T47D (cell line): ENCODE data around the gene CIAO2B.

Source experiments
- DNase-seq, 2 experiments: peaks; one replicate each; pipeline versions ENCODE4 v3.0.0 to v3.0.0-alpha.2; 2011 to 2012; ENCODE audit warnings: low read depth in 1 of 2, low spot score in 1 of 2
- JUND ChIP-seq: IDR thresholded peaks from 2 replicates; pipeline ENCODE4 v1.6.1; 2012; ENCODE audit warnings: low read depth
- in situ Hi-C: cut with HindIII; loops from 2 replicates; pipeline ENCODE4 v1.10.0; 2016; ENCODE audit warnings: low sequenced_read_pairs, low pct_unique_long_range_greater_than_20kb

CIAO2B gene

DNA sequence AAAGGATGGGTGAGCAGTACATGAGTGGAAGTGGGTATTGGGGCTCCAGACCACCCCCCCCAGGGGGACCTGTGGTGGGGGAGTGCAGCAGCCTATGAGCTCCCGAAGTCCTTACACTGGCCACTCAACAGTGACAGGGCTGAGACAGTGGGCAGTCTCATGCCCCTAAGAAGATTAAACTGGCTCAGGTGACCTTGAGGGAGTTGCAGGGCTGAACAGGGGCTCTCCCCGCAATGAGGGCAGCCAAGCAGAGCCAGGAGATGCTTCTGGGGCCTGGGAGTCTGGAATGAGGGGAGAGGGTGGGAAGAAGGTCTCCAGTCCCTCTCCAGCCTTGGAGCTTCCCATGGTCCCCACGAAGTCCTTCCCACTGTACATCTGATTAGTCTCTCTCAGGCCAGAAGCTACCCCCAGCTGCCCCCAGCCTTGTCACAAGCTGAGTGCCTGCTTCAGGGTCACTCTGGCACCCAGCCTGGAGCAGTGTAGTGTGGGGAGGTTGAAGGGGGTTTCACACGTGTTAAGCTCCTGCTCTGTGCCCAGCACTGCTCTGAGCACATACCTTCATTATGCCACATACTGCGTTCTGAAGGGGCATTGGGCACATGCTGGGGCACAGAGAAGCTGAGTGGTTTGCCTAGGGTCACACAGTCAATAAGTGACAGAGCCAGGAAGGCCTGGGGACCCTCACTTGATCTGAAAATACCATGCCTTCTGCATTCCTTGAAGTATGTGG is 14.5 kb downstream of the CIAO2B start:
- TF ChIP-seq JUND, result no peak
- DNase-seq, result no peak
- in situ Hi-C loops, result no loop called here

DNA sequence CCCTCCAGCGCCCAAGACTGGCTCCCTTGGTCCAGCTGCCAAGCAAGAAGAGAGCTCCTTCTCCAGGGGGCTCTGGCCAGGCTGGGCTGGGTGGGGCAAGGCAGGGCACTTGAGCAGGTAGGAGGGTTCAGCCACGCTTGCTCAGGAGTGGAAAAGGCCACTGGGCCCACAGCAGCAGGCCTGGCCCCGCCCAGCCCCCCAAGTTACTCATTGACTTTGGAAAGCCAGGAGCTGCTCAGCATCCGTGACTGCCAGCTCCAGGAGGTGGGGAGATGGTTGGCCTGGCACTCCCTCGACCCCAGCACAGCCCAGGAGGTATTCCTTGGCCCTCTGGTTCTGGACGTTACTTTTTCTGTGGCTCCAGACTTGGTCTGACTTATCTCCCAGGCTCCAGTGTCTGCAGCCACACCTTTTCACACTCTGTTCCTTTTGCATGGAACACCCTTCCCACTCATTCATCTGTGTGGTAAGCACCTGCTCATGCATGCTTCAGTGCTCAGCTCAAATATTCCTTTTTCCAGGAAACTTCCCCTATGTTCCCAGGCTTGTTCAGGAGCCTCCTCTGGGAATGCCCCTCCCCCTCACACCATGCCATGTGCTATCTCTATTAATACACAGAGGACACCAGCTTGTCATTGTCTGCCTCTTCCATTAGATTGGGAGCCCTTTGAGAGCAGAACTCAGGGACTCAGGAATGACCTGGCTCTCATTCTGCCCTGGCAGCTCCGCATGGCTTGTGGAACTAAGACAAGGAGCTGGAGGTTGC is 15.2 kb downstream of the CIAO2B start, which contains the start of gene CDH16:
TSS of gene CDH16 (minus strand) at position 83 of the 766 bp plus-strand sequence. CDS start 820 bp downstream, outside the sequence.
- in situ Hi-C loops, result no loop called here
- no peak for DNase-seq
- no peak for TF ChIP-seq JUND

DNA sequence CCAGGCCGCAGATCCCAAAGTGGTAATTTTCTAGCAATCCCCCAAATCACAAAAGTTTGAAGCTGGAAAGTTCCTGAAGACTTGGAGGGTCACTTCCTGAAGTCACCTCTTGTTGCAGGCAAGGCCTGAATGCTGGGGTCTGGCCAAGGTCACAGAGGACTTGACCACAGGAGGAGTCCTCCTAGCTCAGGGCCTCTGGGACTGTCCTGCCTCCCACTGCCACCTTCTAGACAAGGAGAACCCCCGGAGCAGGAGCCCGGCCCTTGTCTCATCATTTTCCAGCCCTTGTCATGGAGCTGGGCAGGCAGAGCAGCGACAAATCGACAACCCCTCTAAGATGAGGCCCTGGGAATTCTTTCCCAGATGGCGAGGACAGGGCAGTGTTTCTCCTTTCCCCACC is 15.8 kb downstream of the CIAO2B start:
- no peak for DNase-seq

DNA sequence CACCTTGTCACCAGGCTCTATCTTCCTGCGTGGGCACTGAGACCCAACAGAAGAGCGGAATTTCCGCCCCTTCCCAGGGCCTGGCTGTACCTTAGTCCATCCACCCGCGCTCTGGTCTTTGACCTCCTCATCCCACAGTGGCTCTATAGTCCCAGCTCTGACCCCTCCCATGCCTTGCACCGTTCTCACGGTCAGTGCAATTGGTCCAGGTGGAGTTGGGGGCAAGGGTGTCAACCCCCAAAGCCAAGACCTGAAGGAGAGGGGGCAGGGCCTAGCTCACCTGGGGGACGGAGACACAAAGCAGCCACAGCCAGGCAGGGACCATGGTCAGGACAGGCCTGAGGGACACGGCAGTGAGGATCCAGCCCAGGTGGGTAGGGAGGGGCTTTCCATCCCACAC is 16.5 kb downstream of the CIAO2B start:
- no peak for DNase-seq
- in situ Hi-C loops, result no loop called here
- no peak for TF ChIP-seq JUND

More for the DNA sequence above, 15.8 kb downstream of the CIAO2B start:
- no peak for TF ChIP-seq JUND
- in situ Hi-C loops, result no loop called here

DNA sequence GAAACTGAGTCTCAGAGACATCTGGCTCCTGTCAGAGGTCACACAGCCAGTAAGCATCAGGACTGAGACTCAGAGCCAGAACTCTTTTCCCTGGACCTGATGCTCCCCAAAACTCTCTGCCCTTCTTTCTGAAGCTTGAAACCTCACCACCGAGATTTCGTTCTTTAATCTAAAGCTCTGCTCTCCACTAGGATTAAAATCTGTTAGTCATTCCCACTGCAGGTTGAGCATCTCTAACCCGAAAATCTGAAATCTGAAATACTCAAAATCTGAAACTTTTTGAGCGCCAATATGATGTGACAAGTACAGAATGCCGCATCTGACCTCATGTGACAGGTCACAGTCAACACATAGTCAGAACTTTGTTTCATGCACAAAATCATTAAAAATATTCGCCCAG is 17.7 kb downstream of the CIAO2B start:
- no peak for DNase-seq
- no peak for TF ChIP-seq JUND
- in situ Hi-C loops, result no loop called here

DNA sequence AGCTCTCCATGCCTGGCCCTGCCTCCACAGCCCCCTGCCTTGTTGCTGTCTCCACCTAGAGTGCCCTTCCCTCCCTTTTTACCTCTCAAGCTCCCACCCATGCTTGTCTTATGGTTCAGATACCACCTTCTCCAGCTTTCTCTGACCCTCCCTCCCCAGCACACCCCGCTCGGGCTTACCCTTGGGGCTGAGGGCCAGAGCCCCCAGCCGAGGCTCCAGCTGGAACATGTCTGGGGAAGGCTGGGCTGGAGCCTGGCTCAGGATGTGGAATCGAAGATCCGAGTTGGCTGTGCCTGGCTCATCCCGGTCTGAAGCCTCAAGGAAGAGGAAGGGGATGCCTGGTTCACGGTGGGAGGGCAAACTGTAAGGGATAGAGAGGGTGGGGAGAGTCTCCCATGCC is 19.2 kb downstream of the CIAO2B start:
- in situ Hi-C loops, result no loop called here
- DNase-seq, result no peak
- TF ChIP-seq JUND, result no peak

DNA sequence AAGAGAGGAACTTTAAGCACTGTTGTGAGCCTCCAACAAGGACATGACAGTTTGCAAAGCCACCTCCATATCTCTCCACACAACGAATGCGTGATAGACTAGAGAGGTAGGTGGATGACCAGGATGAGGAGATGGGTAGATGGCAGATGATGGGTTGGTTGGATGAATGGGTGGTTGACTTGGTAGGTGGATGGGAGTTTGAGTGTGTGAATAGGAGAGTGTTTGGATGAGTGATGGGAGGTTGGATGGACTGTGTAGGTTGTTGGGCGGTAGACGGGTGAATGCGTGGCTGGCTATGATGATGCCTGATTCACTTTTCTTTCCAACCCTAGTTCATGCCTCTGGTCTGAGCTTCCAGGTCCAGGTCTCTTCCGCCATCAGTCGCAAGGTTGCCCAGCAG is 19.7 kb downstream of the CIAO2B start:
- in situ Hi-C loops, result no loop called here
- no peak for DNase-seq
- TF ChIP-seq JUND, result no peak

DNA sequence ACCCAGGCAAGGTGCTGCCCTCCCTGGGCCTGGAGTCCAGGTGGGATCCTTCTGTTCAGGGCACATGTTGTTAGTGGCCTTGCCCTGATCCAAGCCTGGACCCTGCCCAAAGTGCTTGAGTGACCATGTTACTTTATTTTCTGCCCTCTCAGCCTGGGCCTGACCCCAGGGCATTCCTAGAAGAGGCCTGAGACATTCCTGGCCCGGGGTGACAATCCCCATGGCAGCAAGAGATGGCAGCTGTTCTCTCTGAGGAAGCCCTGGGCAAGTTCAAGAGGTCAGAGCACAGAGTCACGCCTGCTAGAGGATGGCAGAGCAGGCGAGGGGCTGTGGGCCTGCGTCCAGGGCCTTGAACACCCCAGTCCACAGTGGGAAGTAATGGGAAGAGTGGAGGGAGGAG is 20.5 kb downstream of the CIAO2B start:
- DNase-seq, result no peak
- in situ Hi-C loops, result no loop called here
- TF ChIP-seq JUND, result no peak

DNA sequence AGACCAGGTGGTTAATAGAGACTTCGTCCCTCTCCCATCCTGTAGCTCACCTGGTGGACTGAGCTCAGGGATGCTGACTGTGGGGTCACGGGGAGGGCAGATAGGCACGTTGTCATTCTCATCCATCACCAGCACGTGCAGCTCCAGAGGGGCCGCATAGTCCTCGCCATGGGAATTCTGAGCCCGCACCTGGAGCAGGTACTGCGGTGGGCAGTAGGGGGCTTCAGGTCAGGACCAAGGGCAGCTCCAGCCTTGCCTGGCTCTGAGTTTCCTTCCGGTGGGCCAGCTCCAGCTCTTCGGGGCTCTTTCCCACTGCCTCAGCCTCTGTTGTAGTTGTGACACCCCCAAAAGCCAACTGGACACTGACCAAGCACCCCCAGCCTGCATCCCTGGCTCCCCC is 21.1 kb downstream of the CIAO2B start:
- in situ Hi-C loops, result no loop called here
- no peak for TF ChIP-seq JUND
- DNase-seq, result no peak

DNA sequence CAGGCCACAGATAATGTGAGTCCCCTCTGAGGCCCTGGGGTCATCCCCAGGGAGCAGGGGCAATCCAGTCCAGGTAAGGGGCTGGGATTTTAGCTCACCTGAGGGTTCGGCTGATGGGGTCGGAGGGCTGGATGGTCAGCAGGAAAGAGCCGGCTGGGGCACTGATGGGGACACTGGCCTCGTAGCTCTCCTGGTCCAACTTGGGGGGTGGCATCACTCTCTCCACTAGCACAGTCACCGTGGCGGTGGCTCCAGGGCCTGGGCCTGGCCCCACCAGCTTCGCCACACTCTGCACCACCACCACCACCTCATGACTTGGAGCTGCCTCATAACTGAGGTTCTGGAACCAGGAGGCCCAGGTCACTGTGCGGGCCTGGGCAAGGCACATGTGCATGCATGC is 22.4 kb downstream of the CIAO2B start:
- no peak for DNase-seq
- in situ Hi-C loops, result no loop called here
- TF ChIP-seq JUND, result no peak

DNA sequence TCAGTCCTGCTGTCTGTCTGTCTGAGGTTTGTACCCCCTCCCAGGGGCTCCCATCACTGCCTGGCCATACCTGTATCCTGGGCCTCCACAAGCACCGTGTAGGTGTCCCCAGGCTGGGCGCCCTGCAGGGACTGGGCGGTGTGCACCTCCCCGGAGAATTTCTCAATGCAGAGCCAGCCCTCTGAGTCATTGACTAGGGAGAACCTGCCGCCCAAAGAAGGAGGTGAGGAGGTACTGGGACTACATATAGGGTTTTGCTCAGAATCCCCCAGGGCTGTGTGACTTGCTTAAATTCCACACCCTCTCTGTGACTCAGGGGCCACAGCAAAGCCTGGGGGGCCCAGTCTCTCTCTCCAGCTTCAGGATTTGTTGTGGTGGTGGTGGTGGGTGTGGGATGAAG is 23.1 kb downstream of the CIAO2B start:
- DNase-seq, result no peak
- in situ Hi-C loops, result no loop called here
- no peak for TF ChIP-seq JUND

DNA sequence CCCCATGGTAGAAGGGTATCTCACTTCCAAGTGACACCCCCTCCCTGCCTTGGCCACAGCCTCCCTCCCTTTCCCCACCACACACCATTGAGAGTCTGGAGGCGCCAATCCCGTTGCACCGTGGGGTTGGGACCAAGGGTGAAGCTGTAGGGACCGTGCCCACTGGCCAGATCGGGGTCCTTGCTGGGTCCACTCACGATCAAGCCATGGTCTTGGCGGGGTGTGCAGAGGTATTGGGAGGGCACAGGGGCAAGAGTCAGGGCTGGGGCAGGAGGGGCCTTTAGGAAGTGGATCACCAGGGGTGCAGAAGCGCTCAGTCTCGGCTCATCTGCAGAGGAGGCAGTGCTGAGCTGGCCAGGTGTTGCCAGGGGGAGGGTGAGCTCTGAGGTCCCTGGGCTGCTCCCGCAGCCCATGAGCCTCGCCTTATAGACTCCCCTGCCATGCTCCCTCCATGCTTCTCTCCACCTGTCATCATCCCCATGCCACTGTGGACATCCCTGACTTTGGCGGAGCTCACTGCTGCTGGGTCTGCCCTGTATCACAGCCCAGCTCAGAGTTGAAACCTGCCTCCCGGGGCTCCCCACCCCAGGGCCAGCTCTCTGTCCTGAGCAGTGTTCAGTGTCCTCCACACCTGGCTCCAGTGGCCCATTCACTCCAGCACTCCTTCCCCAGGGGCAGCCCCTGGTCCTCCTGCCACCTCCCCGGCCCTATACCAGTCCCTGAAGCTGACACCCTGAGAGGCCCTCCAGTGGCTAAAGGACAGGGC is 23.8 kb downstream of the CIAO2B start:
- TF ChIP-seq JUND, result no peak
- in situ Hi-C loops, result no loop called here
- no peak for DNase-seq
